SKM-1 treated with dmso at 0.1 percent for 144 hours (cell line): Measurements from ENCODE around the gene WDR64.
"Not testable (repeated sequence)": the region's sequence is repeated elsewhere in the genome, so short reads cannot be mapped to it uniquely, and the experiment has no call there.

Experiments
- DNase-seq: peaks from one replicate; lab custom pipeline; 2025; ENCODE audit not compliant: unreplicated experiment; lab: John Stamatoyannopoulos, UW

WDR64 gene

GRCh38 chr1:241698177-241698576 lies 46.1 kb downstream of the WDR64 start:
- DNase-seq, result no peak

DNA sequence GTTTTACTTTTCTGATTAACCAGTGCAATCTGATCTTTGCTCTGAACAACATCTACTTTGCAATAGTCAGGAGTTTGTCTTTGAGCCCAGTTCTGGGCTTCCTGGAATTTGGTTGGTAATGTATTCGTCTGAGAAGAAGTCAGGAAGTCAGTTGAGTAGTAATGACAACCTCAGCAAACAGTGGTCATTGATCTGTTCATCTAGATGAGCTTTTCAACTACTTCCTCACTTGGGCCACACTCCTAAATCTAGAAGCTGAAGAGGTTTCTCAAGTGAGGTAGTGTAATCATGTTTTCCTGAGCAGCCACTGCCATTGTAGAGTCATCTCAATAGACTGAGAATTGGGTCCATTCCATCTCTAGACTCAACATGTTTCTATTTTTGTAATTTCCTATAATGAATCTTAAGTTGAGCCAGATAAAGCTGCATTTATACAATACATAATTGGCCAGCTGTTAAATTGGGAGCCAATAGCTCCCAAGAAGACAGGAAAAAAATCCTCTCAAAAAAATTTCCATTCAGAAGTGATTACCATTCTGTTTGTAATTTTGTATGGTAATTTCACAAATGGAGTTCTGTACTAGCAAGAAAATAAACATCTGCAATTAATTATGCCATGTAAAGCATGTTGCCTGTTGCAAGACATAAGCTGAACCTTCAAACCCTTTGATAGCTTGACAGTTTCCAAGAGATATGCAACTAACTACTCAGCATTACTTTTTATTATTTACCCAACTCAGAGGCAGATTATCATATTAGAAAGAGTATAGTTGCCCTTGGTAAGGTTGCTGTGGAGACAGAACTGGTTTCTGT lies 49.6 kb downstream of the WDR64 start:
- no peak for DNase-seq

- DNase-seq, result no peak
Observed at GRCh38 chr1:241702442-241703373, 50.6 kb downstream of the WDR64 start.

DNA sequence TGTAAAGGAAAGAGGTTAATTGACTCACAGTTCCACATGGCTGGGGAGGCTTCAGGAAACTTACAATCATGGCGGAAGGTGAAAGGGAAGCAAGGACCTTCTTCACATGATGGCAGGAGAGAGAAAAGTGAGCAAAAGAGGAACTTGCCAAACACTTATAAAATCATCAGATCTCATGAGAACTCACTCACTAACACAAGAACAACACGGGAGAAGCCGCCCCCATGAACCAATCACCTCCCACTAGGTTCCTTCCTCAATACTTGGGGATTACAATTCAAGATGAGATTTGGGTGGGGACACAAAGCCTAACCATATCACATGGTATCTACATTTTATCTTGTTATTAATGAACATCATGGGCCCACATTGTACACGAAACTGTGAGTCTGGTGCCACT lies 51.7 kb downstream of the WDR64 start:
- not testable (repeated sequence) for DNase-seq

DNA sequence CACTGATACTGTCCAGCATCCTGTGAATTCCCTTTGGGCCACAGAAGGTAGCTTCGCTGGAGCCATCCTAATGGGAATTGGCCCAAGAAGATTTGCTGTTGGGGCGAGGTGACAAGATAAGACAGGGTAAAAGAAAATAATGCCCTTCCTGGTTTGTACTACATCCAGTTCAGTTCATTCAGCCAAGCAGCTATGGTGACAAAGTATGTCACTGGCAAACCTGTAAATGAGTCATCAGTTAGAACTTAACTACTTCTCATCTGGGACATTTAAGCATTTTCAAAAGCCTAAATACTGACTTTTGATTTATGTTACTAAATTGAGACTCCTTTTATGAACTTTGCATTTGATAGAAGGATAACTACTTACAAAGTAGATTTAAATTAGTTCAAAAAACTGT lies 54.2 kb downstream of the WDR64 start:
- no peak for DNase-seq

DNA sequence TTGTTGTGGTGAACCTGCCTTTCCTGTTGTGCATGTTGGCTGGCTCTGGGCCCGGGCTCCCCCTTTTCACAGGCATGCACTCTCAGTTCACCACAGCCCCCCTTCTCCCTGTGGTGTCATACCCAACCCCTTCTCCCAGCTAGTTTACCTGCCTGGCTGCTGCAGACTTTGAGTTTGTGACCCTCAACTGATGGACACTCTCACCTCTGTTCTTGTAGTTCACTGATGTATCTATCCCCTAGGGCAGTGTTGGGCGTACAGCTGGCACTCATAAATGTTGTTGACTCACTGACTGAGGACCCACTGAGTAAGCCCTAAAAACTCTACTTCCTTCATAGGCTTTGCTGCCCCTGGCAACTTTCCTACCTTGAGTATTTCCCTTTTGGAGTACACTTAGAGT lies 54.9 kb downstream of the WDR64 start:
- DNase-seq, result no peak

GRCh38 chr1:241707442-241707841 lies 55.4 kb downstream of the WDR64 start:
- no peak for DNase-seq

DNA sequence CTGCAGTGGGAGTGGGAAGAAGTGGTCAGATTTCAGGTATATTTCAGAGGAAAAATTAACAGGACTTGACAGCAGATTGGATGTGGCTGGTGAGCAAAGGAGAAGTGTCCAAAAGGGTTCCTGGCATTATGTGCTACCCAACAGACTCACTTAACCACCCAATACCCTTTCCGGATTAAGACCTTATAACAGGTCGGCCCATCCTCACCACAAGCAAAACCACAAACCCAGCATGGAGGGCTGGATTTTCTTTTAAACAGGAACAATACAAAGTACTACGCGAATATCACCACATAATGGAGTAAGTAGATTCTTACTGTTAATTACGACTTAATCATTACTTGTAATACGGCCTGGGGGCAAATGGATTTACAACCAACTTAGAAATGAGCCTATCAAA lies 59.2 kb downstream of the WDR64 start:
- no peak for DNase-seq

DNA sequence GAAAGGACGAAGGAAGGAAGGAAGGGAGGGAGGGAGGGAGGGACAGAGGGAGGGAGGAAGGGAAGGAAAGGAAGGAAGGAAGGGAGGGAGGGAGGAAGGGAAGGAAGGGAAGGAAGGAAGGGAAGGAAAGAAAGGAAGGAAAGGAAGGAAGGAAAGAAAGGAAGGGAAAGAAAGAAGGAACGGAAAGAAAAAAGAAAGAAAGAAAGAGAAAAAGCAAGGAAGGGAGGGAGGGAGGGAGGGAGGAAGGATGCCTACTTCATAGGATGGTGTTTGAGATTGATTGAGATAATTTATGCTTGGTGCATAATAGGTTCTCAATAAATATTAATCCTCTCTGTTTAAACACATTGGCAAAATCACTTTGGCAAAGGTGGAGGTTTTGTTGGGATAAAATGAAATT lies 61.2 kb downstream of the WDR64 start:
- DNase-seq, result no peak

DNA sequence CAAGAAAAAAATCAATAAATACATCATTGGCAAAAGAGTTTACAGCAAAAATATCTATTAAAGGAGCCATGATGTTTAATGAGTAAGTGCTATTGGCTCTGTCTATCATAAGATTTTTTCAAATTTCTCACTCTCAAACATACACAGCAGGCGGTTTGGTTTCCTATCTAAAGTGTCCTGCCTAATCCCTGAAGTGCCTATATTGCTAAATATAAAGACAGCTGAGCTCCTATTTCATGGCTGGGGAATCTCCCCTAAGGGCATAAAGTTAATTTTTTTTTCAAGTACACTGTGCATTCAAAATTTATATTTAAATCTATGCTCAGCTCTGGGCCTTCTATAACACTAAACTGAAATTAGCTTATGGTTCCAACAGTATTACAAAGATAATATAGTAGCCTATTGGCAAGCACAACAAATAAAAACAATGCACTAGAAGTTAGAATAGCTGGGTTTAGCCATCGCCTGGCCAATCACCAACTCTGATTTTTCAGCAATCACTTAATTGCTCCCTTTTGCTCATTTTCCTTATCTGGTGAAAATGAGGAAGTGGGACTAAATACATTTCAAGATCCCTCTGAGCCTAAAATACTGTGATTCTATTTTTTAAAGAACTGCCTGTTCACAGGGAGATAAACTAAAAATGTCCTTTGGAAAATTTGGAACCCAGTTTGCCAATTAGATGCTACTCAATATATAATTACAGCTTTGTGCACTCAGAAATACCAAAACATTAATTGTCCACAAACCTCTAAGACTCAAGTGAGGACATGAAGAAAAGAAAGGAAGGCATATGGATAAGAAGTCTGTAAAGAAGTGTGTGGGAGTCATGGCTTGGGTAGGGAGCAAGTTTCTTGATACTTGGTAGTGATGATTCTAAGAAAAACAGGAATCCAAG lies 62.5 kb downstream of the WDR64 start:
- DNase-seq, result no peak

GRCh38 chr1:241715435-241715834 lies 63.4 kb downstream of the WDR64 start:
- DNase-seq, result no peak

DNA sequence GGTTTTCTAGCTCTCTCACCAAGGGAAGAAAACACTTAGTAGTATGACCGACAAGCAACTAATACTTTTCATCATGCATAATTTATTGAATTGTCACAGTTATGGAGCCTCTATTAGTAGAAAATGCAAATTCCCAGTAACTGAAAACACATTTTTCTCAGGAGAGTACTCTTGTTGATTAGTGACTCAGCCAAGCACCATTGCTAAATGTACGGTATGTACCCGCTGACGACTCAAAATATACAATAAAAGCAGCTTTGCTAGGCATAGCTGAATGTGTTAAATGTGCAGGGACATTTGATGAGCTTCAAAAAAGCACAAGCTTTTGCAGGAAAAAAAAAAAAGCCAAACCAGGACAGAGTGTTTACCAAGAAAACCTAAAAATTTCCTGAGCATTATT lies 63.9 kb downstream of the WDR64 start:
- no peak for DNase-seq

GRCh38 chr1:241716915-241717656 lies 65.0 kb downstream of the WDR64 start:
- DNase-seq, result no peak

DNA sequence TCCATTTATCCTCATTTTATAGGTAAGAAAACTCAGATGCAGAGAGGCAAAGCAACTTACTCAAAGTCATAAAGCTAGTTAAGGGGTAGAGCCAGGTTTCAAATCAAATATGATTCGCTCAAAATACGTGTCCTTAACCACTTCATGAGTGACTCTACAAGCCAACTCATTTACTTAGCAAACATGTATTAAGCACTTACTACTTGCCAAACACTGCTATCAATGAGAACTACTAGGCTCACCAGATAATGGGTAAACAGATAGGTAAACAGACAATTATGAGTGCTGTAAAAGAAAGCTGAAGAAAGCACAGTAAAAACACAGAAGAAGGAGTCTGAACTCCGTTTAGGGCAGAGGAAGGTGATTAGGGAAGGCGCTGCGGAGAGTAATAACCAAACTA lies 65.9 kb downstream of the WDR64 start:
- DNase-seq, result no peak

- DNase-seq, result no peak
Observed at GRCh38 chr1:241721011-241721410, 68.9 kb downstream of the WDR64 start.

- DNase-seq, result no peak
Observed at GRCh38 chr1:241722947-241723346, 70.9 kb downstream of the WDR64 start.

- DNase-seq, result no peak
Observed at GRCh38 chr1:241724741-241725356, 72.8 kb downstream of the WDR64 start.

- no peak for DNase-seq
Observed at GRCh38 chr1:241730031-241730430, 78.0 kb downstream of the WDR64 start.

DNA sequence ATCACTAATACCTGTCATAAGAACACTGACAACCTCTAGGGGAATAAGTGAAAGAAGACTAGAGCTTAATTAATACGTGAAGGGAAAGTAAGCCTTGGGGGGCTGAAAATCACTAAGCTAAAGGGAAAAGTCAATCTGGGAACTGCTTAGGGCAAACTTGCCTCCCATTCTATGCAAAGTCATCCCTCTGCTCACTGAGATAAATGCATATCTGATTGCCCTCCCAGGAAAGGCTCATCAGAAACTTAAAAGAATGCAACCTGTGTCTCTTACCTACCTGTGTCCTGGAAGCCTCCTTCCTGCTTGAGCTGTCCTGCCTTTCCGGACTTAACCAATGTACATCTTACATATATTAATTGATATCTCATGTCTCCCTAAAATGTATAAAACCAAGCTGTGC lies 81.8 kb downstream of the WDR64 start:
- DNase-seq, result no peak

GRCh38 chr1:241734533-241734932 lies 82.5 kb downstream of the WDR64 start:
- no peak for DNase-seq
